AG04450 (cell line): ENCODE data around the gene STXBP6. TPM values are rescaled to one million over a fixed set of nuclear protein-coding genes. Genes with fewer than 3 reads are reported as not detected.

Experiments used
- CTCF ChIA-PET: fragments of 300-600, 350-600 bp; formaldehyde crosslinking; extraction: SDS; loops from one replicate; lab custom pipeline; 2022; ENCODE audit warnings: antibody characterized with exemption, inconsistent platforms; lab: Charles Lee
- POLR2A ChIA-PET: fragments of 350-600 bp; formaldehyde crosslinking; extraction: SDS; loops from one replicate; lab custom pipeline; 2021; ENCODE audit warnings: antibody characterized with exemption, inconsistent platforms; lab: Yijun Ruan, JAX
- DNase-seq: peaks from one replicate; pipeline ENCODE4 v3.0.0-alpha.2; 2011; ENCODE audit warnings: low read depth, low spot score
- H3K27ac ChIP-seq: one replicate; pipeline ENCODE4 v1.5.1; 2012; ENCODE audit warnings: low read depth, low read length, control low read depth
- H3K27me3 ChIP-seq: one replicate; pipeline ENCODE4 v1.6.0; 2012; ENCODE audit warnings: low read length; ENCODE audit not compliant: control insufficient read depth, insufficient read depth
- H3K4me3 ChIP-seq: 2 replicates; pipeline ENCODE4 v1.5.1; 2011; ENCODE audit warnings: mild to moderate bottlenecking, low read depth, low read length, control low read depth
- H3K9me3 ChIP-seq: 2 replicates; pipeline ENCODE4 v1.5.1; 2012; ENCODE audit warnings: low read length; ENCODE audit not compliant: control insufficient read depth, insufficient read depth
- polyA plus RNA-seq: library from polyadenylated mRNA; depleted of rRNA; stranded (reverse); fragments of >200 nt; gene quantifications from 2 replicates; pipeline ENCODE4 v1.2.3, GENCODE V29; 2011
- TF ChIP-seq, protein P1 (sequence below): IDR thresholded peaks from 2 replicates; pipeline ENCODE4 v1.5.1; 2011; ENCODE audit warnings: low read depth, low read length, control low read depth, inconsistent platforms

STXBP6 gene
- polyA plus RNA-seq, 1 experiment, result 0.16 TPM

DNA sequence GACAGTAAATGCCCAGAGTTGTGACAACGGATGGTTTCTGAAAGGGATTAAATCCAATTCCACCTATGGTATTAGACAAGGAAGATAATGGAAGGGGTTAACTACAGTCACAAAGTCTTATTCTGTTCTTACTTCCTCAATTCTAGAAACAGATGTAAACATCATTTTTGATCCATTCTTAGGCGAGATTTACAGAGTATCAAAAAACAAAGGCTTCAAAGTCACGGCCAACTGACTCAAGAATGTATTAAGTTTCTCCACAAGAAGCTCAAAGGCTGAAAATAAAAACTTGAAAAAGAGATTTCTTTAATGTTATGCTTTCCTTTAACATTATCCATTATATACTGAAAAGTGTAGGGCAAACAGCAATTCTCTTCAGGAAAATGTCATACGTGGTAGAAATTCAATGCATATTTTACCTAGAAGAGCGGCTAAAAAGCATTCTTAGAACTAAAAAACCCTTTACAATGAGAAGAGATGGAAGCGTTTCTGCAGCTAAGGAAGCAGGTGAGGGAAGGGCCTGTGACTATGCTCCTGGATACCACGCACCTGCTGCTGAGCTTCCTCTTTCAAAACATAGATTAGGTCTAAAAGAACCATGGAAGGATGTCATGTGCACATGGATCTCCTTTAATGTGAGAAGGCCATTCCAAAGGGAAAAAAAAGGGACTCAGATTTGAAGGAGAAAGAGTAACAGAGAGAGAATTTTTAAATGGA is 185.8 kb downstream of the STXBP6 start:
- H3K27ac ChIP-seq, result no peak overlapping the region
- H3K27me3 ChIP-seq, result no peaks in the 10 kb centered on the region
- ChIA-PET POLR2A (no interaction called here), CTCF (no interaction called here)
- no peak for DNase-seq
- TF ChIP-seq, protein P1, sequence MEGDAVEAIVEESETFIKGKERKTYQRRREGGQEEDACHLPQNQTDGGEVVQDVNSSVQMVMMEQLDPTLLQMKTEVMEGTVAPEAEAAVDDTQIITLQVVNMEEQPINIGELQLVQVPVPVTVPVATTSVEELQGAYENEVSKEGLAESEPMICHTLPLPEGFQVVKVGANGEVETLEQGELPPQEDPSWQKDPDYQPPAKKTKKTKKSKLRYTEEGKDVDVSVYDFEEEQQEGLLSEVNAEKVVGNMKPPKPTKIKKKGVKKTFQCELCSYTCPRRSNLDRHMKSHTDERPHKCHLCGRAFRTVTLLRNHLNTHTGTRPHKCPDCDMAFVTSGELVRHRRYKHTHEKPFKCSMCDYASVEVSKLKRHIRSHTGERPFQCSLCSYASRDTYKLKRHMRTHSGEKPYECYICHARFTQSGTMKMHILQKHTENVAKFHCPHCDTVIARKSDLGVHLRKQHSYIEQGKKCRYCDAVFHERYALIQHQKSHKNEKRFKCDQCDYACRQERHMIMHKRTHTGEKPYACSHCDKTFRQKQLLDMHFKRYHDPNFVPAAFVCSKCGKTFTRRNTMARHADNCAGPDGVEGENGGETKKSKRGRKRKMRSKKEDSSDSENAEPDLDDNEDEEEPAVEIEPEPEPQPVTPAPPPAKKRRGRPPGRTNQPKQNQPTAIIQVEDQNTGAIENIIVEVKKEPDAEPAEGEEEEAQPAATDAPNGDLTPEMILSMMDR, result no peak
- no peaks in the 10 kb centered on the region for H3K9me3 ChIP-seq
- no peak overlapping the region for H3K4me3 ChIP-seq

DNA sequence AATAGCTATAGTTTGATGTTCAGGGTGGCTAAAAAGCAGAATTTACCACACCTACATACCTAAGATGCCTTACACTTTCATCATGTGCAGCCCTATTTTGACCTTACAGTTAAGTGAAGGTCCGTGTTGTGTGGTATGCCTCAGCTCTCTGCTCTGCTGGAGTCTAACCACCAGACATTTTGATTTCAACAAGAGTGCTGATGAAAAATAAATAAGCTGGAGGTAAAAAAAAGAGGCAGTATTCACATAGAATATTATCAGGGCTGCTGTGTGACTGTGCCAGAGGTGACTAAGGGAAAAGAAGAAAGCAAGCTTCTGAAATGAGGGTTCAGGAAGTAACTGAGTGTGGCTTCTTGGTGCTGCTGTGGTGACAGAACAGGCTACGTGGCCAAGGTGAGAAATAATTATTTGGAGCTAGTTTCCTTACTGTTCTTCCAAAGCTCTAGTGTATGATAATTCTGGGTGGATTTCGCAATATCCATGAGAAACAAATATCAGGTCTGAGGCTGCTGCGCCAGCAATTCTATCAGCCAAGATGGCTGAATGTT is 188.8 kb downstream of the STXBP6 start:
- H3K4me3 ChIP-seq, result no peak overlapping the region
- H3K27me3 ChIP-seq, result no peaks in the 10 kb centered on the region
- DNase-seq, result no peak
- TF ChIP-seq, protein P1, result no peak
- POLR2A ChIA-PET, result interaction anchor here (0.6 kb wide), 1 partner anchor 11 kb away, joined by 3 read pairs; no protein-coding TSS in a partner anchor
- CTCF ChIA-PET, result interaction anchor here (1.0 kb wide), 1 partner anchor 288 kb away, joined by 3 read pairs; no protein-coding TSS in a partner anchor
- no peak overlapping the region for H3K27ac ChIP-seq
- no peaks in the 10 kb centered on the region for H3K9me3 ChIP-seq

DNA sequence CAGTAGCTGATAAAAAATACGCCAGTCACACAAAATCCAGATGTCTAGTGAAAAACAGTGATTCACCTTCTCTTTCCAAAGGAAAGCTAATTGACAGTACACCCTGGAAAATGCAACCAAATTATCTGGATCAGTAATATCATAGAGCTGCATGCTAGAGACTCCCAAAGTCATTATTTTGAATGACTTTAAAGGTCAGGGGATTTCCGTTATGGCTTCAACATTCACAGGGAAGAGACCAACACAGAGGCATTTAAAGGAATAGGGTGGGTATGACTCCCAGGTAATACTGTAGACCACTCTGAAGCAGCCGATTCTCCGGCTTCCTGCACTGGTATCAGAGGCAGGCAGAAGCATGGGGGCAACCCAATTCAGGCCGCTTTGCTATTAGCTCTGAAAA is 190.4 kb downstream of the STXBP6 start:
- CTCF ChIA-PET, result no interaction called here
- H3K4me3 ChIP-seq, result no peak overlapping the region

DNA sequence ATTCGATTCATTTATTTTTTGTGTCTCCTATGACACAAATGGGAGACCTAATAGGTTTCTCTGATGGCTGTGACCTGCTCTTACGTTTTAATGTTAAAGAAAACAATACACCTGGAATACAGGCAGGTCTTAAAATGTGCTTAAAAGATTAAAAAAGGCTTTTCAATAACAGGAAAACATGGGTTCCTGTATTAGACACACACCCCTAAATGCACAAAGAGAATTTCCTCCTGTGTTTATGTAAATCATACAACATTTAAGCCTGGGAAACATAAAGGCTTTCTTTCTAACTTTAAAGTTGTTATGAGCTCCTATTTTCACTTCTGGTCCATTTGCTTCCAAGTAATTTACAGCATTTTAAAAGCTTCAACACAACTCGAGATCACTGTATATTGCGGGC is 191.3 kb downstream of the STXBP6 start:
- DNase-seq, result no peak
- Histone ChIP-seq H3K27me3 (no peaks in the 10 kb centered on the region), H3K9me3 (no peaks in the 10 kb centered on the region), H3K4me3 (no peak overlapping the region), H3K27ac (no peak overlapping the region)
- ChIA-PET POLR2A (no interaction called here), CTCF (no interaction called here)
- TF ChIP-seq, protein P1, result no peak

More for the DNA sequence above, 190.4 kb downstream of the STXBP6 start:
- POLR2A ChIA-PET, result no interaction called here
- H3K9me3 ChIP-seq, result no peaks in the 10 kb centered on the region
- DNase-seq, result no peak
- no peaks in the 10 kb centered on the region for H3K27me3 ChIP-seq
- TF ChIP-seq, protein P1, result no peak
- H3K27ac ChIP-seq, result no peak overlapping the region

DNA sequence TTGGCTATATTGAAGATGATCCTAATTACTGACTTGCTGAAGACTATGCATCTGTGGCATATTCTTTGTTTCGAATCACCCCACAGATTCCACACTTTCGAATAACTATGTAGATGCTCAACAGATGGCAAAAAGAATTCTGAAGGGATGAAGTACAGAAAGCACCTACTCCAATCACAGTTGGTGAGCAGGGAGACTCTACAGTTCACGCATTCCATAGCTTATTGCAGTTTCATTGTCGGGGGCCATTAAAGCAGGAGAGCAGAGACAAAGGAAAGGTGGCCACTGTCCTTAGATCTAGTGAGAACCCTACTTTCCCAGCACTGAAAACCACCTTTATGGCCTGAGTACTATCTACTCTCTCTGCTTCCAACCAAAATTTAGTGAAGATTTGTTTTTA is 191.9 kb downstream of the STXBP6 start:
- no peaks in the 10 kb centered on the region for H3K27me3 ChIP-seq
- H3K4me3 ChIP-seq, result no peak overlapping the region
- no peak overlapping the region for H3K27ac ChIP-seq
- no peaks in the 10 kb centered on the region for H3K9me3 ChIP-seq
- TF ChIP-seq, protein P1, result no peak
- POLR2A ChIA-PET, result no interaction called here
- no peak for DNase-seq
- CTCF ChIA-PET, result no interaction called here
